Limb (tissue), 2 donors: ENCODE measurements around the gene SLC16A14.
"Not testable (repeated sequence)": the region's sequence is repeated elsewhere in the genome, so short reads cannot be mapped to it uniquely, and the experiment has no call there.

Source experiments
- DNase-seq, 2 donors: peaks; one replicate each; pipeline ENCODE4 v3.0.0-alpha.2; 2016; ENCODE audit errors: extremely low spot score in 2 of 2

The SLC16A14 gene

GRCh38 chr2:230068651-230069055 lies at the start of gene SLC16A14:
SLC16A14 (minus strand) TSS chr2:230068924; CDS start chr2:230059352, 9,572 bp downstream.
- DNase-seq, result peak in 1 of 2 donors; percentile 61

GRCh38 chr2:230106771-230107170 lies 38.0 kb upstream of the SLC16A14 start:
- no peak for DNase-seq

GRCh38 chr2:230101967-230102366 lies 33.2 kb upstream of the SLC16A14 start:
- DNase-seq, result not testable (repeated sequence)

- no peak for DNase-seq
Measured at GRCh38 chr2:230097841-230098240, 29.1 kb upstream of the SLC16A14 start.

- DNase-seq, result no peak
Measured at GRCh38 chr2:230097424-230097823, 28.7 kb upstream of the SLC16A14 start.

- no peak for DNase-seq
Measured at GRCh38 chr2:230090967-230091366, 22.2 kb upstream of the SLC16A14 start.

- no peak for DNase-seq
Measured at GRCh38 chr2:230085201-230085600, 16.5 kb upstream of the SLC16A14 start.

- DNase-seq, result no peak
Measured at GRCh38 chr2:230077851-230078547, 9.3 kb upstream of the SLC16A14 start.

GRCh38 chr2:230076819-230077218 lies 8.1 kb upstream of the SLC16A14 start:
- DNase-seq, result no peak

- no peak for DNase-seq
Measured at GRCh38 chr2:230075988-230076631, 7.4 kb upstream of the SLC16A14 start.

- no peak for DNase-seq
Measured at GRCh38 chr2:230071421-230071820, 2.7 kb upstream of the SLC16A14 start.

GRCh38 chr2:230069402-230069801 lies 678 bp upstream of the SLC16A14 start:
- DNase-seq, result no peak

- DNase-seq, result peak in 1 of 2 donors; percentile 82
Measured at GRCh38 chr2:230068016-230068650, 591 bp downstream of the SLC16A14 start.

GRCh38 chr2:230060672-230061293 lies 7.9 kb downstream of the SLC16A14 start:
- DNase-seq, result no peak

GRCh38 chr2:230053753-230054478 lies 14.8 kb downstream of the SLC16A14 start:
- DNase-seq, result no peak

GRCh38 chr2:230052299-230052698 lies 16.4 kb downstream of the SLC16A14 start:
- no peak for DNase-seq

GRCh38 chr2:230050136-230050535 lies 18.6 kb downstream of the SLC16A14 start:
- DNase-seq, result no peak

GRCh38 chr2:230048010-230048671 lies 20.6 kb downstream of the SLC16A14 start:
- no peak for DNase-seq

GRCh38 chr2:230046491-230046890 lies 22.2 kb downstream of the SLC16A14 start:
- DNase-seq, result no peak

- DNase-seq, result no peak
Measured at GRCh38 chr2:230043461-230043860, 25.3 kb downstream of the SLC16A14 start.

GRCh38 chr2:230043025-230043424 lies 25.7 kb downstream of the SLC16A14 start:
- DNase-seq, result no peak
